G401.6 (cell line): ENCODE results near the gene HIPK3.

Source experiments
- FAIRE-seq: peaks from 2 replicates; lab custom pipeline; 2012; peaks lifted over from hg19 to GRCh38; lab: Jason Lieb, UNC

The HIPK3 gene

GRCh38 chr11:33394431-33395109 lies 137.4 kb downstream of the HIPK3 start:
- FAIRE-seq: no peak

- FAIRE-seq: no peak
Measured at GRCh38 chr11:33396361-33396760, 139.2 kb downstream of the HIPK3 start.

- no peak for FAIRE-seq
Measured at GRCh38 chr11:33399421-33399820, 142.2 kb downstream of the HIPK3 start.

- FAIRE-seq: no peak
Measured at GRCh38 chr11:33402066-33402465, 144.9 kb downstream of the HIPK3 start.

GRCh38 chr11:33403344-33403743 lies 146.2 kb downstream of the HIPK3 start:
- no peak for FAIRE-seq

- FAIRE-seq: no peak
Measured at GRCh38 chr11:33405834-33406602, 148.8 kb downstream of the HIPK3 start.
